Activated naive CD4-positive, alpha-beta T cell treated with anti-CD3 and anti-CD28 coated beads for 36 hours (primary cell): ENCODE data around the gene PDE11A. TPM values are rescaled to one million over a fixed set of nuclear protein-coding genes. Genes with fewer than 3 reads are reported as not detected.
A peak's percentile ranks its signal among the peaks of the same experiment; 100 is the strongest.

Source experiments
- CTCF ChIA-PET: fragments of 350-600 bp; sonication (Branson Sonifier 250); formaldehyde crosslinking; loops from one replicate; lab custom pipeline; 2021; ENCODE audit warnings: antibody characterized with exemption; lab: Charles Lee
- DNase-seq: peaks from one replicate; pipeline ENCODE4 v3.0.0-alpha.2; 2020
- H3K27ac Mint-ChIP-seq: one replicate; pipeline ENCODE4 v1.8.0; 2021; ENCODE audit warnings: mild to moderate bottlenecking, mixed read lengths
- H3K27me3 Mint-ChIP-seq: one replicate; pipeline ENCODE4 v1.8.0; 2021; ENCODE audit warnings: low read depth, mixed read lengths
- H3K36me3 Mint-ChIP-seq: one replicate; pipeline ENCODE4 v1.8.0; 2021; ENCODE audit warnings: low read depth, mixed read lengths
- H3K4me1 Mint-ChIP-seq: one replicate; pipeline ENCODE4 v1.8.0; 2021; ENCODE audit warnings: low read depth, mixed read lengths
- H3K4me3 Mint-ChIP-seq: one replicate; pipeline ENCODE4 v1.8.0; 2021; ENCODE audit warnings: mild to moderate bottlenecking, moderate library complexity, mixed read lengths
- H3K9me3 Mint-ChIP-seq: one replicate; pipeline ENCODE4 v1.8.0; 2021; ENCODE audit warnings: mixed read lengths
- intact Hi-C: fragments of 100-400 bp; cut with micrococcal nuclease; formaldehyde crosslinking; loops from one replicate; pipeline ENCODE4 v1.15.1; 2023
- total RNA-seq, 2 experiments: library from RNA; stranded (reverse); gene quantifications; one replicate each; pipeline ENCODE4 v1.2.3, GENCODE V29; 2021

PDE11A gene
- total RNA-seq, 2 experiments from 2014 or later: not detected

- Mint-ChIP-seq H3K36me3 (no peaks in the 10 kb centered on the region), H3K27me3 (peaks cover 17% of the 10 kb centered on the region), H3K4me1 (no peaks in the 10 kb centered on the region), H3K27ac (no peak overlapping the region), H3K4me3 (no peak overlapping the region), H3K9me3 (no peaks in the 10 kb centered on the region)
- CTCF ChIA-PET: interaction anchor here (0.7 to 1.1 kb wide), 3 partner anchors 8 to 398 kb away, joined by 3 to 4 read pairs (median 3); no protein-coding TSS in a partner anchor
- no peak for DNase-seq
- intact Hi-C loops: no loop called here
Measured at GRCh38 chr2:177733322-177733855, 339.2 kb downstream of the PDE11A start.

DNA sequence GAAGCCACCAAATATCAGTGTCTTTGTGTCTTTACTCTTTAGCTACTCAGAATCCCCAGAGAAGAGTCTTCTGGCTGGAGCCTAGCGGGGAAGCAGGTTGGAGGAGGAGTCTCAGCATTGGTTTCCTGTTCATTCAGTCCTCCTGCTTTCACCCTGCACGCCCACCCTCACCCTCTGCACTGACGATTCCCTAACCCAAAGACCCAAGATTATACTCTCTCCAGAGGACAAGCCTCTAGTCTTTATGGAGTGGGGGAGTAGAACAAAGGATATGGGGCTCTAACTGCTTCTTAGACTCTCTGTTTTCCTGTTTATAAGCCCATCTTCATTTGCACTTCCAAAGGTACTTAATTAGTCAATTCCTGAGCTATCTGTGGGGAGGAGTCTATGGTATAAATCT lies 341.2 kb downstream of the PDE11A start:
- no peak for DNase-seq
- H3K9me3 Mint-ChIP-seq: no peaks in the 10 kb centered on the region
- intact Hi-C loops: no loop called here
- H3K27ac Mint-ChIP-seq: no peak overlapping the region
- H3K4me1 Mint-ChIP-seq: no peaks in the 10 kb centered on the region
- no peaks in the 10 kb centered on the region for H3K36me3 Mint-ChIP-seq
- H3K4me3 Mint-ChIP-seq: no peak overlapping the region
- peaks cover 20% of the 10 kb centered on the region for H3K27me3 Mint-ChIP-seq
- CTCF ChIA-PET: interaction anchor here (0.5 to 1.3 kb wide), 6 partner anchors 9 to 567 kb away, joined by 3 to 4 read pairs (median 4); no protein-coding TSS in a partner anchor

DNA sequence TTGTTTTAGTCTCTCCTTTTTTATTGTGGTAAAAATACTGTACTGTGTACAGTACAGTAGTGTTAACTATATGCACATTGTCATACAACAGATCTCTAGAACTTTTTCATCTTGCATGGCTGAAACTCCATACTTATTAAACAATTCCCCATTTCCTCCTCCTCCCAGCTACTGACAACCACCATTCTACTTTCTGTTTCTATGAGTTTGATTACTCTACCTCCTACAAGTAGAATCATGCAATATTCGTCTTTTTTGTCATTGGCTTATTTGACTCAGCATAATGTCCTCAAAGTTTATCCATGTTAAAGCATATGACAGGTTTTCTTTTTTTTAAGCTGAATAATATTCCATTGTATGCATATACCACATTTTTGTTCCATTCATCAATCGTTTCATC lies 341.8 kb downstream of the PDE11A start:
- no peaks in the 10 kb centered on the region for H3K4me1 Mint-ChIP-seq
- H3K9me3 Mint-ChIP-seq: no peaks in the 10 kb centered on the region
- H3K27me3 Mint-ChIP-seq: peaks cover 20% of the 10 kb centered on the region
- H3K36me3 Mint-ChIP-seq: no peaks in the 10 kb centered on the region
- intact Hi-C loops: no loop called here
- no peak for DNase-seq
- H3K27ac Mint-ChIP-seq: no peak overlapping the region
- CTCF ChIA-PET: interaction anchor here (0.7 to 1.3 kb wide), 4 partner anchors 9 to 395 kb away, joined by 3 read pairs; no protein-coding TSS in a partner anchor
- no peak overlapping the region for H3K4me3 Mint-ChIP-seq

- Mint-ChIP-seq H3K27me3 (peaks cover 19% of the 10 kb centered on the region), H3K4me3 (no peak overlapping the region), H3K36me3 (no peaks in the 10 kb centered on the region), H3K4me1 (no peaks in the 10 kb centered on the region), H3K9me3 (no peaks in the 10 kb centered on the region), H3K27ac (no peak overlapping the region)
- CTCF ChIA-PET: interaction anchor here (0.7 to 1.3 kb wide), 4 partner anchors 8 to 396 kb away, joined by 3 to 4 read pairs (median 3); no protein-coding TSS in a partner anchor
- intact Hi-C loops: no loop called here
- DNase-seq: no peak
Measured at GRCh38 chr2:177730363-177730762, 342.2 kb downstream of the PDE11A start.

- Mint-ChIP-seq H3K9me3 (no peaks in the 10 kb centered on the region), H3K4me3 (no peak overlapping the region), H3K4me1 (peaks cover 2% of the 10 kb centered on the region), H3K27me3 (peaks cover 20% of the 10 kb centered on the region), H3K27ac (no peak overlapping the region), H3K36me3 (no peaks in the 10 kb centered on the region)
- no peak for DNase-seq
- intact Hi-C loops: no loop called here
- CTCF ChIA-PET: interaction anchor here (1.0 to 1.4 kb wide), 2 partner anchors 10 to 396 kb away, joined by 3 read pairs; no protein-coding TSS in a partner anchor
Measured at GRCh38 chr2:177728920-177729319, 343.7 kb downstream of the PDE11A start.

- no peak overlapping the region for H3K4me3 Mint-ChIP-seq
- peaks cover 2% of the 10 kb centered on the region for H3K4me1 Mint-ChIP-seq
- peaks cover 20% of the 10 kb centered on the region for H3K27me3 Mint-ChIP-seq
- no peaks in the 10 kb centered on the region for H3K9me3 Mint-ChIP-seq
- CTCF ChIA-PET: interaction anchor here (1.0 to 1.6 kb wide), 3 partner anchors 9 to 579 kb away, joined by 3 read pairs; no protein-coding TSS in a partner anchor
- H3K36me3 Mint-ChIP-seq: no peaks in the 10 kb centered on the region
- H3K27ac Mint-ChIP-seq: no peak overlapping the region
- intact Hi-C loops: no loop called here
- DNase-seq: no peak
Measured at GRCh38 chr2:177728399-177728765, 344.2 kb downstream of the PDE11A start.

DNA sequence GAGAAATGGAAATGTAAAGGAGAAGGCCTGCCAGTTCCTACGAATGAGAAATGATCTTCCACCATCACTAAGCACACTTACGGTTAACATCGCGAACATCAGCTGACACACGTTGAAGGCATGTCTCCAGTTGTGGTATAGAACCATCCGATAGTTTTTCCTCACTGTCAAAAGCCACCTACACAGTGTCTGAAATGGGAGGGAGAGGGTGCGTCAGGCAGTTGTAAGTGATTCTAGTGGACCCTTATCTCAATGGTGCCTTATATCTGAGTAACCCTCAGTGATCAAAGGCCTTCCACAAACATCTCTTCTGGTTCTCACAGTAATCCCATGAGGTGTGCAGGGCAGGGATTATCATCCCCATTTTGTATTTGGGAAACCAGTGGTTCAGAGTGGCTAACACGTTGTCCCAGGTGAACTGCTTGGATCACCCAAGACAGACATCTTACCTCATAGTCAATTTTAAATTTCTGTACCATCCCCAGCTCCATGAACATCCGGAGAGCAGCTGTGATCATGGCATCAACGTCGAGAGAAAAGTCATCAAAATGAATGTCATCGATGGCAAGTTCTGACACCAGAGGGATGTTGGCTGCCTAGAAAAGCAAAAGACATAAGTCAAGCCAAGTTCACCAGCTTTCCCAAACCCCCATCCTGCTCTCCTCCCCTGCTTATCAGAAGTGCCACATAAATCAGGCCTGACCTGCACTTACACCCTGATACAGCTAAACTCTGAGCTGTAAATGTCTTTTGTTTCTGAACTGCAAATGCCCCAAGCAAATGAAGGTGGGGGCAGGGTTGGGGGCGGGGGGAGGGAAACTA lies 344.8 kb downstream of the PDE11A start:
- CTCF ChIA-PET: interaction anchor here (1.0 to 1.6 kb wide), 3 partner anchors 9 to 578 kb away, joined by 3 read pairs; no protein-coding TSS in a partner anchor
- Mint-ChIP-seq H3K27ac (no peak overlapping the region), H3K9me3 (no peaks in the 10 kb centered on the region), H3K36me3 (no peaks in the 10 kb centered on the region), H3K4me3 (no peak overlapping the region), H3K4me1 (peaks cover 2% of the 10 kb centered on the region), H3K27me3 (peaks cover 20% of the 10 kb centered on the region)
- intact Hi-C loops: no loop called here
- no peak for DNase-seq

GRCh38 chr2:177726931-177727348 lies 345.6 kb downstream of the PDE11A start:
- Mint-ChIP-seq H3K4me1 (peaks cover 2% of the 10 kb centered on the region), H3K36me3 (no peaks in the 10 kb centered on the region), H3K9me3 (no peaks in the 10 kb centered on the region), H3K27me3 (peaks cover 18% of the 10 kb centered on the region), H3K27ac (no peak overlapping the region), H3K4me3 (no peak overlapping the region)
- intact Hi-C loops: no loop called here
- CTCF ChIA-PET: interaction anchor here (1.6 to 4.3 kb wide), 2 partner anchors 392 to 578 kb away, joined by 3 to 48 read pairs; no protein-coding TSS in a partner anchor
- DNase-seq: no peak

DNA sequence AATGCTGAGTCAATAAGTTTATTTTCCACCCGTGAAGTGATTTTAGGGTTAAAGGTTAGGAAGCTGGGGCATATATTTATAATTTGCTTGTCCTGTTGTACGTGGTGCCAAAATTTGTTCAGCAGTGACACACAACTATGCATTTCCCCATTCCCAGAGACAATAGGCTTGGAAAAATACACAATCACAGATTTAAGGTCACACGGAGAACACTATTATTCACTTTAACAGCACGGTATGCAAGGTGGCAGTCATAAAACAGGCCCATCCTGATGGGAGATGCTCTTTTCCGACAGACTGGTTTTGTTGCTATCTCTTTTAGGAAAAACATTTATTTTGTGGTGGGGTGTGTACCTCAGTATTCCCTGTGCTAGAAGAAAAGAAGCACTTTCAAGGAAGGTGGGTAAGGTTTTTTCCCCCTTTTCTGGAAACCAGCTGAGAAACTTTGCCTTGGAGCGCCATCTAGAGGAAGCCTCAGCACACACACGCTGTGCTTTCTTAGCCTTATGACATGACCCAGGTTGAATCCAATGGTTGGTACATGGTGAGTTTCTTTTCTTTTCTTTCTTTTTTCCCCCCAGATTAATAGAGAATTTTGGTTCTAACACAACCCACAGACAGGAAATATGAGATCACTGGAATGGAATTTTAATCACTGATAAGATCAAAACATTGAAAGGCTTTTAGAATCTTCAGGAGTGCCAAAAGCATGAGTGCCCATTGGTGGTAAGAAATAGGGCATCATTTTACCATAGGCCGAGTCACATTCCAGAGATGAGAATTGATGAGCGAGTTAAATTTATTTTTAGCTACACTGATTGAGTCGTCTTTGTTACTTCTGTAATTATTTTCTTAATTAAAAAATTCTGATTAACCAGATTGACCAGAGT lies 347.9 kb downstream of the PDE11A start:
- peak; percentile 72 for DNase-seq
- Mint-ChIP-seq H3K27me3 (peaks cover 11% of the 10 kb centered on the region), H3K4me3 (no peak overlapping the region), H3K9me3 (no peaks in the 10 kb centered on the region), H3K36me3 (no peaks in the 10 kb centered on the region), H3K27ac (no peak overlapping the region), H3K4me1 (peaks cover 2% of the 10 kb centered on the region)
- intact Hi-C loops: loop anchor here (1.0 to 2.0 kb wide), 5 partner anchors 38 to 560 kb away; no protein-coding TSS in a partner anchor
- CTCF ChIA-PET: interaction anchor here (0.7 to 4.3 kb wide), 12 partner anchors 9 to 559 kb away, joined by 3 to 48 read pairs (median 3); no protein-coding TSS in a partner anchor

- Mint-ChIP-seq H3K9me3 (no peaks in the 10 kb centered on the region), H3K36me3 (no peaks in the 10 kb centered on the region), H3K27ac (no peak overlapping the region), H3K27me3 (peaks cover 5% of the 10 kb centered on the region), H3K4me1 (peaks cover 2% of the 10 kb centered on the region), H3K4me3 (no peak overlapping the region)
- no peak for DNase-seq
- intact Hi-C loops: no loop called here
- CTCF ChIA-PET: interaction anchor here (1.2 to 4.3 kb wide), 4 partner anchors 16 to 558 kb away, joined by 4 to 48 read pairs (median 6); no protein-coding TSS in a partner anchor
Measured at GRCh38 chr2:177723235-177723634, 349.3 kb downstream of the PDE11A start.

- CTCF ChIA-PET: interaction anchor here (0.7 to 1.0 kb wide), 4 partner anchors 9 to 42 kb away, joined by 3 to 4 read pairs (median 3); no protein-coding TSS in a partner anchor
- H3K27ac Mint-ChIP-seq: no peak overlapping the region
Measured at GRCh38 chr2:177721818-177722567, 350.6 kb downstream of the PDE11A start.

More at GRCh38 chr2:177721818-177722567, 350.6 kb downstream of the PDE11A start:
- Mint-ChIP-seq H3K27me3 (peaks cover 4% of the 10 kb centered on the region), H3K9me3 (no peaks in the 10 kb centered on the region), H3K36me3 (no peaks in the 10 kb centered on the region), H3K4me1 (peaks cover 2% of the 10 kb centered on the region), H3K4me3 (no peak overlapping the region)
- no peak for DNase-seq
- intact Hi-C loops: no loop called here
